ENCODE results near the gene MCOLN3. TPM values are rescaled to one million over a fixed set of nuclear protein-coding genes. Genes with fewer than 3 reads are reported as not detected.

MCOLN3 gene
- total and polyA plus RNA-seq, 8 donors, result 1.2 to 8.1 (median 1.8) TPM

DNA sequence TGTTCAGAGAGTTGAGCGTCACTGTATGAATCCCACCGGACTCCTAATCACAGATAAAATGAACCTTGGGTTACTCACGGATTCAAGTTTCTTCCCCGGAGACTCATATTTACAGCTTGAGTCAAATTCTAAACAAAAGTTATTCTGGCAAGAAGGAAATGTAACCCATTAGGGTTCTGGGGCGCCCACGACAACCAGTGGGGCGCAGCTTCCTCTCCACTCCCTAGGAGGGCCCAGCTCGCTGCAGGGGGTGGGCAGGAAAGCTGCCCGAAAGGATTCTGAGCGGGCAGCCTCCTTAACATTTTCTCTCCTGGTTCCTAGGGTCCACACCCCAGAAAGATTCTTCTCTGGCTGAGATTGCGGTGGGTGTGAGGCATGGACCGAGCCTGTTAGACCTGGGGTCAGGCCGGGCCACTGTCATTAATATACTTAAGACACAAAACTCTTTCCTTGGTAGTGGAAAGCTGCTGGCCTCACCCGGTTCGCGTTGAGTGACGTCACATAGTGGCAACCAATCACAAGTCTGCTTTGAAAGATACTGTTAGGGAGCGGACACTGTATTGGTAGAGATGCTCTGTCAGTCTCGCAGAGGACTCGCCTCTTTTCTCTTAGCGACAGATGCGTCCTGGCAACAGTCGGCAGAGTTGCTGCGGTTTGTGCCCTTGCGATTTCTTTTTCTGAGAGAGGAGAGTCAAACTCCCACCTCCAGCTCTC, 13.6 kb upstream of the MCOLN3 start:
- TF ChIP-seq, protein P1, sequence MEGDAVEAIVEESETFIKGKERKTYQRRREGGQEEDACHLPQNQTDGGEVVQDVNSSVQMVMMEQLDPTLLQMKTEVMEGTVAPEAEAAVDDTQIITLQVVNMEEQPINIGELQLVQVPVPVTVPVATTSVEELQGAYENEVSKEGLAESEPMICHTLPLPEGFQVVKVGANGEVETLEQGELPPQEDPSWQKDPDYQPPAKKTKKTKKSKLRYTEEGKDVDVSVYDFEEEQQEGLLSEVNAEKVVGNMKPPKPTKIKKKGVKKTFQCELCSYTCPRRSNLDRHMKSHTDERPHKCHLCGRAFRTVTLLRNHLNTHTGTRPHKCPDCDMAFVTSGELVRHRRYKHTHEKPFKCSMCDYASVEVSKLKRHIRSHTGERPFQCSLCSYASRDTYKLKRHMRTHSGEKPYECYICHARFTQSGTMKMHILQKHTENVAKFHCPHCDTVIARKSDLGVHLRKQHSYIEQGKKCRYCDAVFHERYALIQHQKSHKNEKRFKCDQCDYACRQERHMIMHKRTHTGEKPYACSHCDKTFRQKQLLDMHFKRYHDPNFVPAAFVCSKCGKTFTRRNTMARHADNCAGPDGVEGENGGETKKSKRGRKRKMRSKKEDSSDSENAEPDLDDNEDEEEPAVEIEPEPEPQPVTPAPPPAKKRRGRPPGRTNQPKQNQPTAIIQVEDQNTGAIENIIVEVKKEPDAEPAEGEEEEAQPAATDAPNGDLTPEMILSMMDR (IDR thresholded peaks at IDR 0.05), result no peak
- DNase-seq, result peak in 3 of 4 donors; percentile 92 to 98 (median 98)
- no peaks in the 10 kb centered on the region for H3K27me3 ChIP-seq
- peak overlapping the region; percentile 32 to 37 for H3K4me3 ChIP-seq
- peak overlapping the region in 1 of 2 donors; percentile 38 for H3K27ac ChIP-seq
- peak; percentile 99 for ATAC-seq
- intact Hi-C loops (cut with DNase I), result no loop called here
- H3K36me3 ChIP-seq, result no peaks in the 10 kb centered on the region
- no peaks in the 10 kb centered on the region for H3K4me1 ChIP-seq
- no peaks in the 10 kb centered on the region for H3K9me3 ChIP-seq

DNA sequence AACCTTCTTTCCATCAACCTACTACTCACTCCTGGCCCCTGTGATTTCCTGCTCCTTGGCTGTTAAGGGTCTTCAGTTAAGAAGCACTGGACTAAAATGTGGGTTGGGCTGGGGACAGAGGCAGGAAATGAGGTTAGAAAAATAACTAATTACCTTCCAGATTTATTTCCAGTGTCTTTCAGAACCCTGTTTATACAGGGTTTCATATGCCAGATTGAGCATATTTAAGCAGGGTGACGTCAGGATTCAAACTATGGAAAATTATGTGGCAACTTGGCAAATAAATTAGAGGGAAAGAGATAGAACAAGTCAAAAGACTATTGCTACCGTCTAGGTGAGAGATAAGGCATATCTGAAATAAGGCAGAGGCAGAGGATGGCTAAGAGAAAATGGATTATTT, 11.7 kb upstream of the MCOLN3 start:
- no peak for ATAC-seq
- intact Hi-C loops (cut with DNase I), result no loop called here
- no peak for DNase-seq
- no peaks in the 10 kb centered on the region for H3K4me1 ChIP-seq
- no peaks in the 10 kb centered on the region for H3K27me3 ChIP-seq
- TF ChIP-seq, protein P1 (IDR thresholded peaks at IDR 0.05), result no peak
- H3K36me3 ChIP-seq, result no peaks in the 10 kb centered on the region
- H3K4me3 ChIP-seq, result no peak overlapping the region
- no peaks in the 10 kb centered on the region for H3K9me3 ChIP-seq
- no peak overlapping the region for H3K27ac ChIP-seq

DNA sequence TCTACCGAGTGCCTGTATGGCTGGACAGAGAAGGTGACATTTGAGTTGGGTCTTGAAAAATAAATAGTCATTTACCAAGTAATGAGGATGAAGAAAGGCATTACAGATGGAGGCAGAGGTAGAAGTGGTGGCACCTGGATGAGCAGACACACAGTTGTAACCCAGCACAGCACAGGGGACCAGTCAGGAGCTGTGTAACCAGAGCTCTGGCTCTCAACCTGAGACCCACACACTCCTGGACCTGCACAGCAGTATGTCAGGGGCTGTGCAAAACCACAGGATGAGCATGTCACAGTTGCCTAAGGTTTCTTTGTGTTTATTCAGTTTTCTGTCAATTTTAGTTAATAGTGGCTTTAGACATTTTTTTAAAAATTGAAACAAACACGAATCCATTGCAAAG, 11.3 kb upstream of the MCOLN3 start:
- Histone ChIP-seq H3K9me3 (no peaks in the 10 kb centered on the region), H3K27ac (no peak overlapping the region), H3K4me1 (no peaks in the 10 kb centered on the region), H3K36me3 (no peaks in the 10 kb centered on the region), H3K27me3 (no peaks in the 10 kb centered on the region), H3K4me3 (no peak overlapping the region)
- no peak for ATAC-seq
- intact Hi-C loops (cut with DNase I), result no loop called here
- DNase-seq, result no peak
- TF ChIP-seq, protein P1 (IDR thresholded peaks at IDR 0.05), result no peak

DNA sequence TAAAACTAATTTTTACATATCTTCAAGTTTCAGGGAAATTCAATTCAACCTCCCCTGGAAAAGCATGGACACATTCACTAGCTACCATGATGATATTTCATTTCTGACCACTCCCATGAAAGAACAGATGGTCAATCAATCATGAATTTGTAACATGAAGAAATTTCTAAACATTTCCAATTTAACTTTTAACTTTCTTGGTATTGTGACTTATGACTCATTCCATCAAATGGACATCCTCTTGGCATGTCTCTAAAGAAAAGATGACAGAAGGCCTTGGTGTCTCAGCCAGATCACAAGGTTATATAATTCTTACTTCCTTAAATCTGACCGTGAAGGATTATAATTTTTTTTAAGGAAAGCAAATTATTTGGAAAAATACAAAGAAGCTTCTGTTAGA, 10.5 kb upstream of the MCOLN3 start:
- intact Hi-C loops (cut with DNase I), result no loop called here
- TF ChIP-seq, protein P1 (IDR thresholded peaks at IDR 0.05), result no peak
- Histone ChIP-seq H3K27ac (no peak overlapping the region), H3K27me3 (no peaks in the 10 kb centered on the region), H3K4me3 (no peak overlapping the region), H3K4me1 (no peaks in the 10 kb centered on the region), H3K36me3 (no peaks in the 10 kb centered on the region), H3K9me3 (no peaks in the 10 kb centered on the region)
- DNase-seq (no peak), ATAC-seq (no peak)

DNA sequence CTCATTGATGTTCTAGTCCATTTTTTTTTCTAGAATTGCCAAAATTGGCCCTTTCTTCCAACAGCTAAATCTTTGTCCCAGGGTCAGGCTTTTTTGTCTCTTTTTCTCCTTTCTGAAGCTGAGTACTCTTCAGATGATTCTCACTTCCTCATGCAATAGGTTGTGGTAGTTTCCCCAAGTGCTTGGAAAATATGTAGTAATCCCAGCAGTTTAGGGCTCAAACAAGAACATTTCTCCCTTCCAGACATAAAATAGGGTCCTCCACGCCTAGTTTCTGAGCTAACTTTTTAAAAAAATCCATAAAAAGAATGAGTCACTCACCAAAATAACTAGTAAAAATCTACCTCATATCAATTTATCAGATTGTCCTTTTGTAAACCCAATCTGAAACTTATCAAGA, 10.0 kb upstream of the MCOLN3 start:
- intact Hi-C loops (cut with DNase I), result no loop called here
- TF ChIP-seq, protein P1 (IDR thresholded peaks at IDR 0.05), result no peak
- ATAC-seq (no peak), DNase-seq (no peak)
- H3K4me3 ChIP-seq, result no peak overlapping the region
- H3K4me1 ChIP-seq, result no peaks in the 10 kb centered on the region
- H3K36me3 ChIP-seq, result no peaks in the 10 kb centered on the region
- H3K27me3 ChIP-seq, result no peaks in the 10 kb centered on the region
- H3K9me3 ChIP-seq, result no peaks in the 10 kb centered on the region
- H3K27ac ChIP-seq, result no peak overlapping the region

All from left lung (tissue), 10 donors.